Bronchial epithelial cell (primary cell): Measurements from ENCODE around the gene SLC17A8. TPM values are rescaled to one million over a fixed set of nuclear protein-coding genes. Genes with fewer than 3 reads are reported as not detected.
A peak's percentile ranks its signal among the peaks of the same experiment; 100 is the strongest.

Source experiments
- DNase-seq: peaks from one replicate; pipeline ENCODE4 v3.0.0-alpha.2; 2010; ENCODE audit warnings: low read depth
- FAIRE-seq: peaks from 2 replicates; lab custom pipeline; 2011; peaks lifted over from hg19 to GRCh38; lab: Jason Lieb, UNC
- H3K27me3 ChIP-seq: 2 replicates; pipeline ENCODE4 v1.5.1; 2011; ENCODE audit warnings: low read length; ENCODE audit not compliant: control insufficient read depth, insufficient read depth
- H3K36me3 ChIP-seq: 2 replicates; pipeline ENCODE4 v1.5.1; 2011; ENCODE audit warnings: low read length; ENCODE audit not compliant: control insufficient read depth, insufficient read depth
- H3K4me3 ChIP-seq: 2 replicates; pipeline ENCODE4 v1.5.1; 2011; ENCODE audit warnings: mild to moderate bottlenecking, low read depth, low read length, control low read depth
- total RNA-seq: library from RNA; depleted of rRNA; stranded (reverse); fragments of >200 nt; gene quantifications from 2 replicates; pipeline ENCODE4 v1.2.1, GENCODE V29; 2014
- TF ChIP-seq, protein P1 (sequence below): IDR thresholded peaks from 2 replicates; pipeline ENCODE4 v1.5.1; 2011; ENCODE audit warnings: mild to moderate bottlenecking, moderate library complexity, low read length, control low read depth, inconsistent platforms; ENCODE audit not compliant: insufficient read depth, severe bottlenecking

Gene SLC17A8
- total RNA-seq, 1 donor from 2014 or later = not detected

DNA sequence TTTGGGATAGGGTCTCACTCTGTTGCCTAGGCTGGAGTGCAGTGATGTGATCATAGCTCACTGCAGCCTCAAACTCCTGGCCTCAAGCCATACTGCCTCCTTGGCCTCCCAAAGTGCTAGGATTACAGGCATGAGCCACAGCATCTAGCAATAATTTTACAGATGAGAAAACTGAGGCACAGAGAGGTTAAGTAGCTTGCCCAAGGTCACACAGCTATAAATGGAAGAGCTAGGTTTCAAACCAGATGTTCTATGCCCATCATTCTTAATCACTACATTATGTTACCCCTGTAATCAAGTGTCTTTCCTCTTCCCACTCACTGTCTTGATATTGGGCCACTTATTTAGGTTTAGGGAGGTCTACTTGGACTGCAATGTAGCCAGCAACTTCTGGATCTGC is 3.6 kb downstream of the SLC17A8 start:
- FAIRE-seq (no peak), DNase-seq (no peak)
- no peak overlapping the region for H3K4me3 ChIP-seq
- H3K36me3 ChIP-seq = no peaks in the 10 kb centered on the region
- TF ChIP-seq, protein P1, sequence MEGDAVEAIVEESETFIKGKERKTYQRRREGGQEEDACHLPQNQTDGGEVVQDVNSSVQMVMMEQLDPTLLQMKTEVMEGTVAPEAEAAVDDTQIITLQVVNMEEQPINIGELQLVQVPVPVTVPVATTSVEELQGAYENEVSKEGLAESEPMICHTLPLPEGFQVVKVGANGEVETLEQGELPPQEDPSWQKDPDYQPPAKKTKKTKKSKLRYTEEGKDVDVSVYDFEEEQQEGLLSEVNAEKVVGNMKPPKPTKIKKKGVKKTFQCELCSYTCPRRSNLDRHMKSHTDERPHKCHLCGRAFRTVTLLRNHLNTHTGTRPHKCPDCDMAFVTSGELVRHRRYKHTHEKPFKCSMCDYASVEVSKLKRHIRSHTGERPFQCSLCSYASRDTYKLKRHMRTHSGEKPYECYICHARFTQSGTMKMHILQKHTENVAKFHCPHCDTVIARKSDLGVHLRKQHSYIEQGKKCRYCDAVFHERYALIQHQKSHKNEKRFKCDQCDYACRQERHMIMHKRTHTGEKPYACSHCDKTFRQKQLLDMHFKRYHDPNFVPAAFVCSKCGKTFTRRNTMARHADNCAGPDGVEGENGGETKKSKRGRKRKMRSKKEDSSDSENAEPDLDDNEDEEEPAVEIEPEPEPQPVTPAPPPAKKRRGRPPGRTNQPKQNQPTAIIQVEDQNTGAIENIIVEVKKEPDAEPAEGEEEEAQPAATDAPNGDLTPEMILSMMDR = no peak
- peaks cover 2% of the 10 kb centered on the region for H3K27me3 ChIP-seq

DNA sequence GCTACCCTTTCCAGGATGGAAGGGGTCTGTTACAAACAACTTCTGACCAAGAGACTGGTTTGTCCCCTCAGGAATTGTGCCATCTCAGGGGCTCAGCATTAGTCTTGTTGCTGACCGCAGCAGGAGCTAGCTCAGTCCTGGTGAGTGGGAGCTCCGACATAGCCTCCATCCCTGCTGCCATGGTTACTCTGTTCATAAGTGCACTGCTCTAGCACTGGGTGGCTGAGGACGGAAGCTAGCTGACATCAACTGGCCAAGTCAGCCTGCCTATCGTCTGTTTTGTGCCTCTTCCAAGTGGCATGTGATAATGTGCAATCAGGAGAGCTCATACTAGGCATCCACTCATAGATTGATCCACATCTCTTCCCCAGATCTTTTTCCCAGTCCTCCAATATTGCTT is 7.5 kb downstream of the SLC17A8 start:
- H3K36me3 ChIP-seq = no peaks in the 10 kb centered on the region
- FAIRE-seq (no peak), DNase-seq (no peak)
- TF ChIP-seq, protein P1 = no peak
- no peak overlapping the region for H3K4me3 ChIP-seq
- H3K27me3 ChIP-seq = no peaks in the 10 kb centered on the region

DNA sequence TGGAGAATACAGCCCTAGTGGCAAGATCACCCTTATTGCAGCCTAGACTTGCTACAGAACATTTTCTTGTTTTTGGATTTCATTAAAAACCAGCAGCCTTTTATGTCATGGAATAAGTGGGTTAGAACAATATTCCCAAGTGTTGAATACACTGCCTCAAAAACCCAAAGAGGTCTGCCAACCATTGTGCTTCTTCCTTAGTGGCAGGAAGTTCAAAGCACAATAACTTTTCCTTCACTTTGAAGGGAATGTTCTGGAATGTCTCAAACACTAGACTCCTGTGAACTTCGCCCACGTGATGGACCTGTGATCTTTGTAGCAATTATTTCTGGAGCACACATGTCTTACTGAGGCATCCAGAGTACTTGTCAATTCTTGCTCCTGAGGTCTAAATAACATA is 8.5 kb downstream of the SLC17A8 start:
- Histone ChIP-seq H3K36me3 (no peaks in the 10 kb centered on the region), H3K4me3 (no peak overlapping the region), H3K27me3 (no peaks in the 10 kb centered on the region)
- DNase-seq (no peak), FAIRE-seq (no peak)
- TF ChIP-seq, protein P1 = no peak

DNA sequence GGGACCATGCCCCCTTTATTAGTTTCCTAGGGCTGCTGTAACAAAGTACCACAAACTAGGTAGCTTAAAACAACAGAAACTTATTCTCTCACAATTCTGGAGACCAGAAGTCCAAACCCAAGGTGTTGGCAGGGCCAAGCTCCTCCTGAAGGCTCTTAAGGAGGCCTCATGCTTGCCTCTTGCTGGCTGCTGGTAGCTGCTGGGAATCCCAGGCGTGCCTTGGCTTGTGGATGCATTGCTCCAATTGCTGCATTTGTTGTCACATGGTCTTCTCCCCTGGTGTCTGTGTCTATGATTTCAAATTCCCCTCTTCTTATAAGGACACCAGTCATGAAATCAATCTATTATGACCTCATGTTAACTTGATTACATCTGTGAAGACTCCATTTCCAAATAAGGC is 11.2 kb downstream of the SLC17A8 start:
- FAIRE-seq = no peak
- TF ChIP-seq, protein P1 = no peak
- Histone ChIP-seq H3K36me3 (no peaks in the 10 kb centered on the region), H3K4me3 (no peak overlapping the region), H3K27me3 (no peaks in the 10 kb centered on the region)
- peak; percentile 9 for DNase-seq

DNA sequence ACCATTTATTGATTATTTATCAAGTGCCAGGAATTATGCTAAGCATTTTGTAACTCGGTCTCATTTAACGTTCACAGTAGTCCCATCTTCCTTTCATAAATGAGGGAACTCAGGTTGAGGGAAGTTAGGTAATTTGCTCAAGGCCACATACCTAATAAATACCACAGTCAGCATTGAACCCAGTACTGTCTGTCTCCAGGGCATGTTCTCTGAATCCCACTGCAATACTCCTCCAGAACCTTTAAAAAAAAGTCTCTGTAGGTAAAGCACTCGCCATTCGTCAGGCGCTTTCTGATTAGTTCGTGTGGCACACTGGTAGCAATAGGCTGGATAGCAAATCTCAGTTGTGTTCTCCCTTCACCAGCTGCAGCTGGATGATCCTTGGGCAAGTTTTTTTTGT is 14.3 kb downstream of the SLC17A8 start:
- no peaks in the 10 kb centered on the region for H3K36me3 ChIP-seq
- TF ChIP-seq, protein P1 = no peak
- H3K27me3 ChIP-seq = no peaks in the 10 kb centered on the region
- no peak overlapping the region for H3K4me3 ChIP-seq
- no peak for FAIRE-seq
- DNase-seq = no peak
